H1 (cell line): ENCODE results near the gene COQ8B. TPM values are rescaled to one million over a fixed set of nuclear protein-coding genes. Genes with fewer than 3 reads are reported as not detected.

ENCODE experiments used
- ASH2L ChIP-seq: fragments of 200-600, 300-600 bp; sonication (generic); IDR thresholded peaks from one replicate; pipeline ENCODE4 v1.7.1; 2017; ENCODE audit warnings: low read length
- ATF2 ChIP-seq: IDR thresholded peaks from 2 replicates; pipeline ENCODE4 v1.6.1; 2012; ENCODE audit warnings: low read length, inconsistent platforms
- BACH1 ChIP-seq: IDR thresholded peaks from 2 replicates; pipeline ENCODE4 v1.6.1; 2012; ENCODE audit warnings: low read length, improper control_type of control experiment
- BCL11A ChIP-seq, 2 experiments: IDR thresholded peaks; one replicate each; pipeline ENCODE4 v1.6.1; 2011; ENCODE audit warnings: low read depth in 2 of 2, low read length in 2 of 2, mild to moderate bottlenecking in 2 of 2
- CBX5 ChIP-seq: fragments of 300-800, 300-1000 bp; sonication (generic); IDR thresholded peaks from 2 replicates; pipeline ENCODE4 v1.7.1; 2016; ENCODE audit warnings: antibody characterized with exemption, low read length, low read depth
- CBX8 ChIP-seq: fragments of 300-800, 300-1000 bp; sonication (generic); IDR thresholded peaks from 2 replicates; pipeline ENCODE4 v1.7.1; 2016; ENCODE audit warnings: low read depth, low read length, borderline replicate concordance
- CEBPB ChIP-seq: IDR thresholded peaks from 2 replicates; pipeline ENCODE4 v1.6.1; 2012; ENCODE audit warnings: low read depth, low read length
- EP300 ChIP-seq, 2 experiments: IDR thresholded peaks; 1 replicate in 1 of 2; 2 replicates in 1 of 2; pipeline ENCODE4 v1.6.1; 2011 to 2012; ENCODE audit warnings: low read depth in 2 of 2, low read length in 2 of 2, mild to moderate bottlenecking in 2 of 2, borderline replicate concordance in 1 of 2, inconsistent platforms in 1 of 2, moderate library complexity in 1 of 2
- FOSL1 ChIP-seq: IDR thresholded peaks from 2 replicates; pipeline ENCODE4 v1.6.1; 2011; ENCODE audit warnings: mild to moderate bottlenecking, low read depth, low read length, moderate library complexity; ENCODE audit not compliant: insufficient read depth
- GABPA ChIP-seq: IDR thresholded peaks from 2 replicates; pipeline ENCODE4 v1.6.1; 2011; ENCODE audit warnings: mild to moderate bottlenecking, low read length, moderate library complexity, borderline replicate concordance; ENCODE audit not compliant: insufficient read depth
- GTF2F1 ChIP-seq: IDR thresholded peaks from 2 replicates; pipeline ENCODE4 v1.6.1; 2012; ENCODE audit warnings: low read depth, low read length, improper control_type of control experiment, borderline replicate concordance
- HDAC6 ChIP-seq: IDR thresholded peaks from one replicate; pipeline ENCODE4 v1.7.1; 2012; ENCODE audit warnings: low read depth, mild to moderate bottlenecking, inconsistent platforms, low read length, moderate library complexity
- NRF1 ChIP-seq: IDR thresholded peaks from 2 replicates; pipeline ENCODE4 v1.6.1; 2011; ENCODE audit warnings: mild to moderate bottlenecking, low read depth, low read length, improper control_type of control experiment
- POLR2A ChIP-seq, 2 experiments: IDR thresholded peaks; 1 replicate in 1 of 2; 2 replicates in 1 of 2; pipeline ENCODE4 v1.6.1; 2011; ENCODE audit warnings: low read depth in 2 of 2, low read length in 2 of 2, mild to moderate bottlenecking in 2 of 2; ENCODE audit errors: control extremely low read depth in 1 of 2
- POU5F1 ChIP-seq: IDR thresholded peaks from 2 replicates; pipeline ENCODE4 v1.6.1; 2011; ENCODE audit warnings: low read depth, mild to moderate bottlenecking, low read length, moderate library complexity
- RFX5 ChIP-seq: IDR thresholded peaks from 2 replicates; pipeline ENCODE4 v1.6.1; 2011; ENCODE audit warnings: low read depth, low read length, improper control_type of control experiment, borderline replicate concordance
- SIX5 ChIP-seq: IDR thresholded peaks from 2 replicates; pipeline ENCODE4 v1.6.1; 2011; ENCODE audit warnings: mild to moderate bottlenecking, low read depth, low read length
- SRF ChIP-seq: IDR thresholded peaks from 2 replicates; pipeline ENCODE4 v1.6.1; 2011; ENCODE audit warnings: mild to moderate bottlenecking, low read depth, low read length, moderate library complexity
- TAF7 ChIP-seq: optimal IDR thresholded peaks from 2 replicates; pipeline ENCODE3; 2011; ENCODE audit warnings: low read depth, mild to moderate bottlenecking, inconsistent platforms, low read length, moderate library complexity, borderline replicate concordance
- TBP ChIP-seq: IDR thresholded peaks from 2 replicates; pipeline ENCODE4 v1.6.1; 2011; ENCODE audit warnings: low read depth, low read length, improper control_type of control experiment
- TEAD4 ChIP-seq: IDR thresholded peaks from 2 replicates; pipeline ENCODE4 v1.6.1; 2012; ENCODE audit warnings: low read depth, low read length, inconsistent platforms, mixed read lengths
- YY1 ChIP-seq: IDR thresholded peaks from 2 replicates; pipeline ENCODE4 v1.6.1; 2011; ENCODE audit warnings: low read depth, mild to moderate bottlenecking, low read length
- ZNF274 ChIP-seq: IDR thresholded peaks from 2 replicates; pipeline ENCODE4 v1.7.0; 2012; ENCODE audit warnings: low read length, borderline replicate concordance; ENCODE audit errors: extremely low read depth
- polyA plus RNA-seq, 7 experiments: library from polyadenylated mRNA; depleted of rRNA in 3 of 7; stranded (reverse) in 5 of 7; unstranded in 2 of 7; fragments of >200 nt in 5 of 7; fragments of 200-250 nt in 2 of 7; gene quantifications; 1 replicate in 5 of 7; 2 replicates in 1 of 7; 4 replicates in 1 of 7; pipeline versions ENCODE4 v1.2.1 to v1.2.3, GENCODE V29; 2011 to 2013; ENCODE audit warnings: missing spikeins in 2 of 7, mixed read lengths in 2 of 7
- total RNA-seq: library from RNA; stranded (reverse); fragmentation: NEBNext Ultra II Directional; extraction: Animal tissue kit (Norgen Biotek cat#: 25700); gene quantifications from 2 replicates; pipeline ENCODE4 v1.2.1, GENCODE V29; 2021
- TF ChIP-seq, protein P1 (sequence below): IDR thresholded peaks from 2 replicates; pipeline ENCODE4 v1.6.1; 2012; ENCODE audit warnings: inconsistent platforms

The COQ8B gene
- total and polyA plus RNA-seq, 2 of the 8 experiments (the other 6 are each of a cell fraction or from before 2014, with no cell fraction given), result 41.7 to 46.1 TPM

DNA sequence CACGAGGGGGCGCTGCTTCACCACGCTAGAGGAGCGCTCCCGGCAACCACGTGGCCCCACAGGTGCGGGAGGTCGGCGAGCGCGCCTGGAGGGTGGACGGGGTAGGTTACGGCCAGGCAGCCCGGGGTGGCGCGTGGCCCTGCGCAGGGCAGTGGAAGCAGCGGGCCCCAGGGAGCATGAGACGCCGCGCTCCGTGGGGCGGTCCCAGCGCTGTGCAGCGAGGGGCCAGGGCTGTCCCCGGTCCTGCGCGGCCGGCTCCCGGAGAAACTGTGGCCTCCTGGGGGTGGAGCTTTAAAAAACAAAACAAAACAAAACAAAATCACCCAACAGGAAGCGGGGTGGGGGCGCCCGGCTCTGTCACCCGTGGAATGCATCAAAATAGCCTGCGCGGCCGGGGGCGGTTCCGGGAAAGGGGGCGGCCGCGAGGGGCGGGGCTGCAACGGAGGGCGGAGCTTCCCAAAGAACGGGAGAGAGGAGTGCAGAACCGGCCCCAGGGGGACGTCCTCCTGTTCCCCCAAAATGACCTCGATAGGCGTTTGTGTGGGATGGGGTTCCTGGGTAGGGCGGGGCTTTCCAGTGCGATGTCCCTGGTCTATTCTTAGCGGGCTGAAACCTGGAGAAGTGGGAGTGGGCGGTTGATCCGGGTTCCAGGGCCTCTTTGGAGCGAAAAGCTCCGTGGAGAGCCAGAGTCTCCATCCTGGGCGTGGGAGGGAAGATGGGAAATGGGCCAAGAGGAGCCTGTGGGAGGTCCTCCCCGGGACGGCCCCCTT, 53.6 kb downstream of the COQ8B start (continued):
- TF ChIP-seq BCL11A (IDR thresholded peaks at IDR 0.05; ENCODE audit: low read depth in 2 of 2, low read length in 2 of 2) (no peak), YY1 (no peak), HDAC6 (no peak), BACH1 (peak; percentile 62), SIX5 (no peak), ATF2 (no peak), ZNF274 (no peak), NRF1 (no peak), RFX5 (no peak), TAF7 (no peak), ASH2L (peak; percentile 45), CEBPB (no peak), FOSL1 (no peak), EP300 (IDR thresholded peaks at IDR 0.05; ENCODE audit: borderline replicate concordance in 1 of 2, low read depth in 2 of 2, low read length in 2 of 2) (no peak), CBX5 (no peak), CBX8 (no peak), POLR2A (IDR thresholded peaks at IDR 0.05; ENCODE audit: control extremely low read depth in 1 of 2, low read depth in 2 of 2, low read length in 2 of 2) (no peak; a peak in 1 of 3 replicates), POU5F1 (no peak), GABPA (no peak), TBP (no peak), SRF (no peak), GTF2F1 (no peak; the same call in 1 of the 2 replicates), TEAD4 (no peak)
- TF ChIP-seq, protein P1, sequence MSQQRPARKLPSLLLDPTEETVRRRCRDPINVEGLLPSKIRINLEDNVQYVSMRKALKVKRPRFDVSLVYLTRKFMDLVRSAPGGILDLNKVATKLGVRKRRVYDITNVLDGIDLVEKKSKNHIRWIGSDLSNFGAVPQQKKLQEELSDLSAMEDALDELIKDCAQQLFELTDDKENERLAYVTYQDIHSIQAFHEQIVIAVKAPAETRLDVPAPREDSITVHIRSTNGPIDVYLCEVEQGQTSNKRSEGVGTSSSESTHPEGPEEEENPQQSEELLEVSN, result peak; percentile 80
